GM19467 (cell line): Measurements from ENCODE around the gene KIF27.
A peak's percentile ranks its signal among the peaks of the same experiment; 100 is the strongest.
"Not testable (repeated sequence)": the region's sequence is repeated elsewhere in the genome, so short reads cannot be mapped to it uniquely, and the experiment has no call there.

Experiments
- ATAC-seq: cut with Tn5 transposase; IDR thresholded peaks from one replicate; pipeline ENCODE4 v1.9.1; 2021; ENCODE audit warnings: mild to moderate bottlenecking, moderate library complexity; ENCODE audit not compliant: unreplicated experiment

KIF27 gene

DNA sequence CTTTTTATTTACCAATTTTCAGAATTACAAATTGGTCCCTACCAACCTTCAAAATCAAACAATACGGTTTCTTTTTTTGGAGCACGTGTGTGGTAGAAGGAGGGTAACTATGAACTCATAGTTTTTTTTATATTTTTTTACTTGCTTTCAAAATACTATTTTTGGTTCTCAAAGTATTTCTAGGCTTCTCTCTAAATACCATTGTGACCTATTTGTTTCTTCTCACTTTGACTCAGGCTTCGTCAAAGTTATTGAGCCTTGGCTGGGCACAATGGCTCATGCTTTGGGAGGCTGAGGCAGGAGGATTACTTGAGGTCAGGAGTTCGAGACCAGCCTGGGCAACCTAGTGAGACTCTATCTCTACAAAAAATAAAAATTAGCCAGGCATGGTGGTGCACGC, 11.6 kb upstream of the KIF27 start:
- no peak for ATAC-seq

DNA sequence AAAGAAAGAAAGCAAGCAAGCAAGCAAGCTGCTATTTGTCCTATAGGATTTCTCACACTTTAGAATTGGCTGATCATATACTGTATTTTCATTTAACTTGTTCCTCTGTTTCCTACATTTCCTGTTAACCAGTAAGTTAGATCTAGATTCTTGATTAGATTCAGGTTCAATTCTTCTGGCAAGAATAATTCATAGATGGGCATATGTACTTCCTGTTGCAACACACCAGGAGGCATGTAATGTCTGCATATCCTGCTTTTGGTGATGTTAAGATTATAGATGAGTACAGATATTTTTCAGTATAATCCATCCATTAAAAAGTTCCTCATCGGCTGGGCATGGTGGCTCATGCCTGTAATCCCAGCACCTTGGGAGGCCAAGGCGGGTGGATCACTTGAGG, 10.8 kb upstream of the KIF27 start:
- no peak for ATAC-seq

DNA sequence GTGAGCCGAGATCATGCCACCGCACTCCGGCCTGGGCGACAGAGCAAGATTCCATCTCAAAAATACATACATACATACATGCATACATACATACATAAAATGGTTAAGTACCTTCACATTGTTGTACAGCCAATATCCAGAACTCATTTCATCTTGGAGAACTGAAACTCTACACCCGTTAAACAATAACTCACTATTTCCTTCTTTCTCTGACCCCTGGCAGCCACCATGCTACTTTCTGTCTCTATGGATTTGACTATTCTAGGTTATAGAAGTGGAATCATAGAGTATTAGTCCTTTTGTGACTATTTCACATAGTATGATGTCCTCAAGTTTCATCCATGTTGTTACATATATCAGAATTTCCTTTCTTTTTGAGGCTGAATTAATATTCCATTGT, 9.6 kb upstream of the KIF27 start:
- ATAC-seq, result no peak

DNA sequence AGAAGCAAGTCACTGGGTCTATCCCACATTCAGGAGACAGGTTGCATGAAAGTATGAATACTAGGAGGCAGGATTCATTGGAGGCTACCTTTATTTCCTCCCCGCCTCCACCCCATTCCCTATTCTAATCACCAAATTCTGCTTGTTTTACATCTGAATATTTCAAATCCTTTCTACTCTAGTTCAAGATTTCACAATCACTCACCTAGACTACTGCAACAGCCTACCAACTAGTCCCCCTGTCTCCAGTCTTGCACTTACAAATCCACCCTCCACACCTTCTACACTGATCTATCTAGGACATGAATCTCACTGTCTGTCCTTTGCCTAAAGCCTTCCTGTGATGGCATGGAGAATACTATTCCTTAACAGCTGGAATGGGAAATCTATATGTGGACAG, 6.4 kb upstream of the KIF27 start:
- ATAC-seq, result no peak

DNA sequence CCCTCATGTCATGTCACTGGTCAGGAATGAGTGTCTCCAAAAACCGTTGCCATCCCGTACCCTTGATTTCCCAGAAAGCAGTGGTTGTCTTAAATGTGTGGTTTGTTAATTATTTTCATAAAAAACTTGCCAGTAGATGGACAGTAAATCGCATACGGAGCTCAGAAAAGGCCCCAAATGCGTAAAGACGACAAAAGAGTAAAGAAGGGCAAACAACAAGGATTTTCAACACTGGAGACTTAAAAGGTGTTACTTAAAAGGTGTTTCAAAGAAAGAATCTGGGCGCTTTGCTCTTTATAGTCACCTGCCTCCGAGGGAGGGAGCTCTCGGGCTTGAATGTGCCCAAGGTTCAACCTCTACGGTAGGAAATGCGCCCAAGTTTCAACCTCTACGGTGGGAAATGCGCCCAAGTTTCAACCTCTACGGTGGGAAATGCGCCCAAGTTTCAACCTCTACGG, 734 bp downstream of the KIF27 start:
- peak; percentile 18 for ATAC-seq

DNA sequence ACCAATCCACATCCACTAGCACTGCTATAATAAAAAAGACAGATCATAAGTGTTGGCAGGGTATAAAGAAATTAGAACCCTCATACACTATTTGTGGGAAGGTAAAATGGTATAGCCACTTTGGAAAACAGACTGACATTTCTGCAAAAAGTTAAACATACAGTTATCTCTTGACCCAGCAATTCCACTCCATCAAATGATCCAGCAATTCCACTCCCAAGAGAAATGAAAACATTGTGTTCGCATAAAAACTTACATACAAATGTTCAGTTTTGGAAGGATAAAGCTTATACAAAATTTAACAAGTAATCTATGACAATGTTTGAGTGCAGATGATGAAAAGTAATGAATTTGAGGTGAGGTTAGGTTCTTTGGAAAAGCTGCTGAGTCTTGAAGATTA, 2.1 kb downstream of the KIF27 start:
- ATAC-seq, result no peak

DNA sequence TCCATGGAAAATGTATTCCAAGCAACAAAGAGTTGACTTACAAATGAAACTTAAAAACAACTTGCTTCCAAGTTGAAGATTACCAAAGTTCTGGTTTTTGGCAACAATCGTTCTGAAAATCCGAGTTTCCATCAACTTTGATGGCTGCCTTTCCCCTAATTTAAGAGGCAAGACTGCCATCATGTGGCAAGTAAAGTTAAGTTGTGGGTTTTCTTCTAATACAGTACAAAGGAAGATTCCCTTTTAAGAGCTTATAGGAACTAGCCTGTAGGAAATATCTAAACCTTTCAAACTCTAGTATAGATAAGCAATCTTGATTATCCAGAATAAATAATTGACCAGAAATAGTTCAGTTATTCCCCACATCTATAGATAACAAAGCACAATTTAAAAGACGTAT, 9.0 kb downstream of the KIF27 start:
- peak; percentile 68 for ATAC-seq

DNA sequence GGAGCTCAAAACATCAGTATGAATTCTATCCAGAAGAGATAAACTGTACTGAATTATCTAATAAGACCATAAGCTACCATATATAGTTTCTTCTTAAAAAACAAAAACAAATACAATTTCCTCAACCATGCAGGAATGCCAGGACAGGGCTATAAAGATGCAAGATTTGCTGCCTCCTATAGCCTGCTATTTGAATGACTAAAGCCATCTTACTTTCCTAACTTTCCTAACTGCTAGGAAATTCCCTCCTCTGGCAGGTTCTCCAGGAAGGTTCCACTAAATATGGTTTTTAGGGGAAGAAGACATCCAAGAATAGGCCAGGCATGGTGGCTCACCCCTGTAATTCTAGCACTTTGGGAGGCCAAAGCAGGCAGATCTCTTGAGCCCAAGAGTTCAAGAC, 15.1 kb downstream of the KIF27 start:
- ATAC-seq, result no peak

DNA sequence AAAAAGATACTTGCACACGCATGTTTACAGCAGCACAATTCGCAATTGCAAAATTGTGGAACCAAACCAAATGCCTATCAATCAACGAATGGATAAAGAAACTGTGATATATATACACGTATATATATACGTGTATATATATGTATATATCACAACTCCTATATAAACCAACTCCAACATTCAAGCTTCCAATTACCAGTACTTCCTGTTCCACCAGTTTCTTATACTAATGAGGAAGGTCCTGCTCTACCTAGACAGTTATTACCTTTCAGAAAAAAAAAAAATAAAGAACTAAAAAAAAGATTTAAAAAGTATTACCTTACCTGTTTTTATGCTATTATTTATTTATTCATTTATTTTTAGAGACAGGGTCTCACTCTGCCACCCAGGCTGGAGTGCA, 20.6 kb downstream of the KIF27 start:
- ATAC-seq, result not testable (repeated sequence)

DNA sequence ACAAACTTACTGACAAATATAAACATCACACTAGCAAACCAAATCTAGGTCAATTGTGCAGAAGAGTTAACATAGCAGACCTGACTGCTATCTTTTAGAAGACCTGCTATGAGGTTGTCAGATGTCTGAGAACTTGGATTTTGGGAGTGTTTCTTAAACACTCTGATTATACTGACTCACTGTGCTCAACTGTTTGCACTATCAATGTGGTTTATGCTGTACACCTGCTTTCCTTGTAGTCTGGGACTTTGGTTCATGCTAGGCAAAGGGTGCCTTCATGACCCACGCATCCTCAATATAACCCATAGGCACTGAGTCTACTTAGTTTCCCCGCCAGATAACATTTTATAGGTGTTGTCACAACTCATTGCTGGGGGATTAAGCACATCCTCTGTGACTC, 26.9 kb downstream of the KIF27 start:
- not testable (repeated sequence) for ATAC-seq

DNA sequence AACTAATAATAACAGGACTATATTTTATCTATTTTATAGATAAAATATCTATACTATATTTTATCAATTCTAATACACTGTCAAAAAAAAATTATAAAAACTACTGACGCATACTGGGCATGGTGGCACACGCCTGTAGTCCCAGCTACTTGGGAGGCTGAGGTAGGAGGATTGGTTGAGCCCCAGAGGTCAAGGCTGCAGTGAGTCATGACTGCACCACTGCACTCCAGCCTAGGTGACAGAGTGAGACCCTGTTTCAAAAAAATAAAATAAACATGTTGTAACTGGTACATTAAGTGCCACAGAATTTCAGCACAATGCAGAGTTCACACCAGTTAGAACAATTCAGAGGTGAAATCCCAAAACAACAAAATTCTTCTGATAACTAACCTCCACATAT, 34.7 kb downstream of the KIF27 start:
- ATAC-seq, result not testable (repeated sequence)

DNA sequence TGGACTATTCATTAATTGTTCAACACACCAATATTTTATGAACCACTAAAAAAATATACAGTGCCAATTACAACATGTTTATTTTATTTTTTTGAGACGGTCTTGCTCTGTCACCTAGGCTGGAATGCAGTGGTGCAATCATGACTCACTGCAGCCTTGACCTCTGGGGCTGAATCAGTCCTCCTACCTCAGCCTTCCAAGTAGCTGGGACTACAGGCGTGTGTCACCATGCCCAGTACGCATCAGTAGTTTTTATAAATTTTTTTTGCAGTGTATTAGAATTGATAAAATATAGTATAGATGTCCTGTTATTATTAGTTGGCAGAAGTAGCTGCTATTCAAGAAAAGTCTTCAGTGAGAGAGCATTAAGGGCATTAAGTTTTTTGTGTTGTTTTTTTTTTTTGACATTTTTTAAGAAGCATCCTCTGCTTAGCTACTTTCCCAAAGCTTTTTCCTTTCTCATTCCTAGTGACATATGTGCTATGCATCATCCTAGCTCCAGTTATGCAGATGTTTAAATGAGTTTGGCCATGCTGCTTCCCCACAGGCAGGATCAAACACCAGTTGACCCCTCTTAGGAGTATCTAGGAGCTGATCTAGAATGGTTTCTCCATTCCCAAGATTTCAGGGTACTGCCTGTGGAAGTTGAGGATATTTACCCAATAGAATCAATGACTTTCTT, 35.5 kb downstream of the KIF27 start:
- ATAC-seq, result not testable (repeated sequence)

DNA sequence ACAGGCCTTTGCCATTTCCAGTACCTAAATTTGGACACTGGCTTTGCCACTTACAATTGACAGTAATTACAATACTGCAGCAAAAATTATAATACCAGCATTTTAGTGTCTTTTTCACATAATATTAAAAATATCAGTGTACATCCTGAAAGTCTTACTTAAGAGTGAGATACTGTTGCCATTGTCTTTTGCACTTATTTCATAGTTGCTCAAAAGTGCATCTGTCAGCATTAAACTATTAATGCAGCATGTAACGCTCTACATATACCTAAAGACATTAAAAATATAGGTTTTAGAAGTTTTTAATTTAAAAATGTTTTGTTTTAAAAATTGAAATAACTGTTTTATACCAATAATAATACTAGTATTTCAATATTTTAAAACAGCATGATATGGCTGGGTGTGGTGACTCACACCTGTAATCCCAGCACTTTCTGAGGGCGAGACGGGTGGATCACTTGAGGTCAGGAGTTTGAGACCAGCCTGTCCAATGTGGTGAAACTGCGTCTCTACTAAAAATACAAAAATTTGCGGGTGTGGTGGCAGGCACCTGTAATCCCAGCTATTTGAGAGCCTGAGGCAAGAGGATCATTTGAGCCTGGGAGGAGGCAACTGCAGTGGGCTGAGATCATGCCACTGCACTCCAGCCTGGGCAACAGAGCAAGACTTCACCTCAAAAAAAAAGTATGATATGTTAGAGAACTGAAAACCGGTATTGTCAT, 39.4 kb downstream of the KIF27 start:
- ATAC-seq, result not testable (repeated sequence)

DNA sequence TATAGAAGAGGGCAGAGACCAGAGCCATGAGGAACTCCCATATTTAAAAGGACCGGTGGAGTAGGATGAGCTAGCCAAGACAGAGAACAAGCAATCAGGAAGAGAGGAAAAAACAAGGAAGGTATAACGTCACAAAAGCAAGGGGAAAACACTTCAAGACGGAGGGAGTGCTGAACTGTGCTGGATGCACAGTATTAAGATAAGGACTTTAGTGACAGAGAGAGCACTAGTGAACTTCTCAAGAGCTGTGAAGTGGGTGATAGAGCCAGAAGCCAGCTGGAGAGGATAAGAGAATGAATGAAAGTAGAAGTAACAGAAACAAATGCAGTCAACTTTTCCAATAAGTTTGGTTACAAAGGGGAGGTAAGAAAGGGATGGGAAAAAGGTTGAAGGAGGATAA, 45.7 kb downstream of the KIF27 start:
- not testable (repeated sequence) for ATAC-seq

DNA sequence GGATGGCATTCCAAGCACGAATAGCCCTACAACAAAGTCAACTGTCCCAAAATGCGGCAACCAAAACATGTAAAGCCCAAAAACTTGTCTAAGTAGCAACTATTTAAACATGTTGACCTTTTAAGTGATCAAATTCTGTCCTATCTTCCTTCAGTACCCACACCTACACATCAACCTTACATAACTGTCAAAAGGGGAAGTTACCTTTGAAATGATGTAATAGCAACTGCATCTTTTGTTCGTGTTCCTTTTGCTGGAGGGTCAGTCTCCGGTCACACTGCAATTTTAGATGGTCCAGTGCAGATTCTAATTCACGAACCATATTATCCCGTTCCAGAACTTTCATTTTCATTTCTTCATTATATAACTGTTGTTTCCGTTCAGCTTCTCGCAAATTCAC, 71.3 kb downstream of the KIF27 start:
- peak; percentile 84 for ATAC-seq

DNA sequence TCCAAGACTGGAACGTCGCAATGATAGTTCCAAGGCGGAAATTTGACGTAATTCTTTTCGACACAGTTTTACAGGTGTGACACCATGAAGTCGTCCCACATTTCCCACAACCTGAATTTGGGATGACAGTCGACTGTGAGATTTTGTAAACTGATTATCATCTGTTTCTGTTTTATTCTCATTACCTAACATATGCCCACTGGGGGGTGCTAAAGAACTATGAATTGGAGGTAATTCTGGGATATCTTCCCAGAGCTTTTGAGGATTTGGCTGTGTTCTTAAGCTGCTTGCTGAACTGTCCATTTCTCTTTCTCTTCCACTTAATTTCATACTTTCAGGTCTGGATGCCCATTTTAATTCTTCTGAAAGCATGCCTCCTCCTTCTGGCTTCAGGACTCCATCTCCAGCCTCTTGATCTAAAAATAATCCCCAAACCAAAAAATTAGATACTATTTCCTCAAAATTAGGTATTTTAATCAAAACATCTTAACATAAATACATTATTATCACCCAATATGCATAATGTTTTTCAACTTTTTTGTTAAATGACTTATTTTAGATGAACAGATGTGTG, 84.1 kb downstream of the KIF27 start:
- not testable (repeated sequence) for ATAC-seq

DNA sequence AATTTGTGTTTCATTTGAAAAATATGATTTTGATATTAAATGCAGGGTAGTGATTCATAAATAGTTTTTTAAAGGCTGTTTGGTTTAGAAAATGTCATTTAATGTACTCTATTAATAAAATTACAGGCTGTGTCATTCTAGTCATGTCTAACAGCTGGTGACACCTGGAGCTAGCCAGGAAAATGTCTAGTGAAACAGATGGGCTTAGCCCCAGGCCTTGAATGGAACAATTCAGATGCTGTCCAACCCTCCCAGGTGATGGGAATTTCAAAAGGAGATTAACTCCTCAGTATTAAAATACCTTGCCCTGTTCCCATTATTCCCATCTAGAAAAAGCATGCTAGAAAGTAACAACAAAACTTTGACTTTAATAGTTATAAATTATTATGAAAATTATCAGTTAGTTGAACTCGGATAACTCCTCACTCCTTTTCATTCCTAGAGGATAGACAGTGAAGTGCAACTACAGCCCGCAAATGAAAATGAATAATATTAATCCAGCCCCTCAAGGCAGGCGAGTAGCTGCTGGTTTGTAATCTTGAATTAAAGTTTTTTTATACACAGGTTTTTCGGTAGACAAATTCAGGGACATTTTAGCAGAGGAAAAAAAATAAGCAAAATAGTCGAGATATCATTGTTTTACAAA, 90.7 kb downstream of the KIF27 start:
- not testable (repeated sequence) for ATAC-seq

DNA sequence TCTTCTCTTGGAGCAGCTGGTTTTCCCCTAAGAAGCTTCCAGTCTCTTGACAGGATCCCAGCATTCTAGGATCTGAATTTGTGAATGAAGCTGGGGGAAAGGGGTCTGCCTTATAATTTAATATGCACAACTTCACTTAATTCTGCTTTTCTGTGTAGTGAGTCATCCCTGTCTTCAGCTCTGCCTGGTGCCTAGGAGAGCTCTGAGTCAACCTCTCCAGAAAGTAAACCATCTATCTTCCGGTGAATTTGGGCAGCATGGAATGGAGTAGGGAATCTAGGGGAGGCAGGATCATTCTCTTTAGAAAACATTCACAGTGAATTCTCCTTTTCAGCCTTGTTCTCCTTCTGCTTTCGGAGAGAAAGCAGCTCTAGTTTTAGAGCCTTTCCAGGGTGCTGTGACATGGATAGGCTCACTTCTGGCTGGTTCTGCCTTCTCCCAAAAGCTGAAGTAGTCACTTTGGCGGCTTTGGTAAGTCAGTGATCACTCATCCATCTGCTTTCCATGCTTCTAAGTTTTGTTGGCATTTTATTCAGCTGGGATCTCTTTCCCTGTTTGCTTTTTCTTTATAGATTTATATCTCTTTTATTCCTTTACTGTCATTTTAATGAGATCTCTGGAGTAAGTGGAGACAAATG, 96.1 kb downstream of the KIF27 start:
- ATAC-seq, result not testable (repeated sequence)

DNA sequence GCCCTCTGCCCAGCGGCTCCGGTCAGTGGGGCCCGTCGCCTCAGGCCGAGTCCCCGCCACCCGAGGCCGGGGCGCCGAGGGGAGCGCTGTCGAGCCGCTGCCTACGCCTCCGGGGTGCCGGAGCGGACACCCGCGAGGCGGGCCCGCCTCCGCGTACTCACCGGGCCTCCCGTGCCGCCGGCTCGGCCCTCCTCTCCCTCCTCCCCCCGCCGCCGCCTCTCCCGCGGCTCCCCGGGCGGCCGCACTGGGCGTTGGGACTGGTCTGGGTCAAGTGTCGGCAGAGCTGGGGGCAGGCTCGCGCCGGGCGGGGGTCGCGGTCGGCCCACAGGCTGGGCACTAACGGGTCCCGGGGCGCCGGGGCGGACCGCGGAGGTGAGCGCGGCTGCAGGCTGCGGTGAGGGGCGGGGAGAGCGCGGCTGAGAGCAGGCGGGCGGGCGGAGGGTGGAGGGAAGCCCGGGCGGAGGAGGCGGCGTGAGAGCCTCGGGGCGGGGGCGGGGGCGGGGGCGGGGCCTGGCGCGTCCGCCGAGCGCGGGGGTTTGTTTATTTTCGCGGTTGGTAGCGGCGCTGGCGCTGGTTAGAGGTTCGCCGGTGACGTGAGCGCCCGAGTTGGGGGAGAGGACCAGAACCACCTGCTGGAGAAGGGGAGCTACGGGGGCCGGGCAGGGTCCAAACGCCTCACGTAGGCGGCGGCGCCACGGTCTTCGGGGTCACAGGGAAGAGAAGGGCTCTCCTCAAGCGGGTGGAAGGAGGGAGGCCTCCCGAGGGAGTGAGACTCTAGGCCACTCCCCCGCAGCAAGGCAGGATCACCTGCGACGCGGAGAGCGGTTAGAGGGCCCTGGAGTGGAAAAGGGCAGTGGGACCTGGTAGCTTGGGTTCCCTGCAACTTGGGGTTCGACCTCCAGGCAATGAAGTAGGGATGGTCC, 103.6 kb downstream of the KIF27 start, which contains the start of gene GKAP1:
TSS of gene GKAP1 (minus strand) at position 414 of the 923 bp plus-strand sequence. CDS start 11,252 bp downstream, outside the sequence.
- ATAC-seq, result peak; percentile 74

DNA sequence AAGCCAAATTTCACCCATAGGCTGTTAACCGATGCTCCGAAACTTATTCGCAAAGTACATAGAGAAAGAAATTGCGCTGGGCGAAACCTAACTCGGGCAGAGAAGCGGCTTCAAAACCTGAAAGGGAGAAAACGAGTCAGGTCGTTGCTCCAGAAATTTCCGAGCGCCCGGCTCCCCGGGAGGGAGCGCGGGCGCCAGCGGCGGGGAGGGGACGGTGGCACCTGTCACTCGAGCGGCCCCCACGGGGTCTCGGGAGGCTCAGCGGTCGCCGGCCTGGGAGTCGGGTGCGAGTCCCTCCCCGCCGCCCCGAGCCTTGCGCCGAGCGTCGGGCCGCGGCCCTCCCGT, 104.2 kb downstream of the KIF27 start:
- ATAC-seq, result peak; percentile 14
